HEK293T (cell line): ENCODE results near the gene EPB41L4B.

Experiments
- BHLHE40 ChIP-seq: fragments of 450-650 bp; IDR thresholded peaks from 2 replicates; pipeline ENCODE4 v1.6.1; 2016; ENCODE audit warnings: mild to moderate bottlenecking, moderate library complexity, borderline replicate concordance
- ELF4 ChIP-seq: fragments of 450-650 bp; IDR thresholded peaks from 2 replicates; pipeline ENCODE4 v1.6.1; 2017; ENCODE audit warnings: antibody characterized with exemption
- FOXK2 ChIP-seq: fragments of 450-650 bp; IDR thresholded peaks from 2 replicates; pipeline ENCODE4 v1.6.1; 2016; ENCODE audit warnings: mild to moderate bottlenecking
- FOXM1 ChIP-seq: fragments of 450-650 bp; IDR thresholded peaks from 2 replicates; pipeline ENCODE4 v1.6.1; 2017; ENCODE audit warnings: mild to moderate bottlenecking, borderline replicate concordance
- ZNF384 ChIP-seq: fragments of 450-650 bp; IDR thresholded peaks from 2 replicates; pipeline ENCODE4 v1.6.1; 2016

DNA sequence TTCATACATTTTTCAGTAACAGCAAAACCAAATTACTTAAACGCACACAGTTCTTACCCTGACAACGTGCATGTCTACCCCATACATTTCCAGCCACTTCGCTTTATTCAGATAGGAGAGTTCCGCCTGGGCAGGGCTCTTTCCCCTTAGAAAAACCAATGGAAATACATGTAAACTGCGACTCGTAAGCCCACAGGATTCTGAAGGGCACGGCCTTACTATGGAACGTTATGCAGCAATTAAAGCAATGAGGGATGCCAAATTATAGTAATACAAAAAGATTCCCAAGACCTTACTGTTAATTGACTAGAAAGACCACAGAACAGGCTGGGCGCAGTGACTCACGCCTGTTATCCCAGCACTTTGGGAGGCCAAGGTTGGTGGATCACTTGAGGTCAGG is 64.5 kb downstream of the EPB41L4B start:
- no peak for TF ChIP-seq FOXM1
- no peak for TF ChIP-seq BHLHE40
- TF ChIP-seq ZNF384, result no peak
- TF ChIP-seq ELF4, result no peak
- no peak for TF ChIP-seq FOXK2
